Activated naive CD4-positive, alpha-beta T cell treated with anti-CD3 and anti-CD28 coated beads, Interleukin-2, amount 10 ng/mL, durations not matched to agents 7 days and 5 days (primary cell): Measurements from ENCODE around the gene ADRB1.

Experiments
- CTCF ChIA-PET: fragments of 350-600 bp; sonication (Branson Sonifier 250); formaldehyde crosslinking; loops from one replicate; lab custom pipeline; 2021; ENCODE audit warnings: antibody characterized with exemption; lab: Charles Lee
- DNase-seq: peaks from one replicate; pipeline ENCODE4 v3.0.0-alpha.2; 2020
- H3K27ac Mint-ChIP-seq: one replicate; pipeline ENCODE4 v1.8.0; 2021; ENCODE audit warnings: mild to moderate bottlenecking, moderate library complexity, mixed read lengths
- H3K27me3 Mint-ChIP-seq: one replicate; pipeline ENCODE4 v1.8.0; 2021; ENCODE audit warnings: mild to moderate bottlenecking, mixed read lengths
- H3K36me3 Mint-ChIP-seq: one replicate; pipeline ENCODE4 v1.8.0; 2021; ENCODE audit warnings: mixed read lengths
- H3K4me1 Mint-ChIP-seq: one replicate; pipeline ENCODE4 v1.8.0; 2021; ENCODE audit warnings: mixed read lengths
- H3K4me3 Mint-ChIP-seq: one replicate; pipeline ENCODE4 v1.8.0; 2021; ENCODE audit warnings: mild to moderate bottlenecking, moderate library complexity, mixed read lengths
- H3K9me3 Mint-ChIP-seq: one replicate; pipeline ENCODE4 v1.8.0; 2021; ENCODE audit warnings: mixed read lengths

Gene ADRB1

GRCh38 chr10:114033566-114033965 lies 10.1 kb upstream of the ADRB1 start:
- Mint-ChIP-seq H3K9me3 (no peaks in the 10 kb centered on the region), H3K27ac (no peak overlapping the region), H3K4me3 (no peak overlapping the region), H3K4me1 (peaks cover 2% of the 10 kb centered on the region), H3K27me3 (peaks cover 49% of the 10 kb centered on the region), H3K36me3 (no peaks in the 10 kb centered on the region)
- DNase-seq, result no peak
- CTCF ChIA-PET, result no interaction called here

- DNase-seq, result no peak
- Mint-ChIP-seq H3K4me3 (no peak overlapping the region), H3K9me3 (no peaks in the 10 kb centered on the region), H3K27me3 (peaks cover 47% of the 10 kb centered on the region), H3K36me3 (no peaks in the 10 kb centered on the region), H3K4me1 (no peaks in the 10 kb centered on the region), H3K27ac (peak overlapping the region; percentile 9)
- CTCF ChIA-PET, result no interaction called here
Measured at GRCh38 chr10:114034923-114035645, 8.6 kb upstream of the ADRB1 start.

- Mint-ChIP-seq H3K27me3 (peaks cover 46% of the 10 kb centered on the region), H3K36me3 (no peaks in the 10 kb centered on the region), H3K4me1 (no peaks in the 10 kb centered on the region), H3K4me3 (no peak overlapping the region), H3K9me3 (no peaks in the 10 kb centered on the region), H3K27ac (no peak overlapping the region)
- no peak for DNase-seq
- CTCF ChIA-PET, result no interaction called here
Measured at GRCh38 chr10:114035791-114036190, 7.9 kb upstream of the ADRB1 start.

- peaks cover 60% of the 10 kb centered on the region for H3K27me3 Mint-ChIP-seq
- CTCF ChIA-PET, result no interaction called here
- no peak for DNase-seq
Measured at GRCh38 chr10:114038819-114039218, 4.8 kb upstream of the ADRB1 start.

GRCh38 chr10:114041166-114041565 lies 2.5 kb upstream of the ADRB1 start:
- Mint-ChIP-seq H3K4me1 (peaks cover 18% of the 10 kb centered on the region), H3K36me3 (peaks cover 2% of the 10 kb centered on the region), H3K27me3 (peaks cover 75% of the 10 kb centered on the region), H3K27ac (no peak overlapping the region), H3K4me3 (no peak overlapping the region), H3K9me3 (no peaks in the 10 kb centered on the region)
- no peak for DNase-seq
- CTCF ChIA-PET, result no interaction called here

More at GRCh38 chr10:114038819-114039218, 4.8 kb upstream of the ADRB1 start:
- no peaks in the 10 kb centered on the region for H3K36me3 Mint-ChIP-seq
- H3K4me1 Mint-ChIP-seq, result peaks cover 4% of the 10 kb centered on the region
- H3K4me3 Mint-ChIP-seq, result no peak overlapping the region
- H3K9me3 Mint-ChIP-seq, result no peaks in the 10 kb centered on the region
- H3K27ac Mint-ChIP-seq, result no peak overlapping the region

GRCh38 chr10:114042895-114043531 lies 653 bp upstream of the ADRB1 start:
- Mint-ChIP-seq H3K4me3 (peak overlapping the region; percentile 63), H3K36me3 (peaks cover 2% of the 10 kb centered on the region), H3K9me3 (no peaks in the 10 kb centered on the region), H3K27me3 (peaks cover 93% of the 10 kb centered on the region), H3K4me1 (peaks cover 18% of the 10 kb centered on the region), H3K27ac (no peak overlapping the region)
- DNase-seq, result peak; percentile 42
- CTCF ChIA-PET, result interaction anchor here (1.0 to 1.1 kb wide), 2 partner anchors 89 to 241 kb away, joined by 3 read pairs; no protein-coding TSS in a partner anchor

- Mint-ChIP-seq H3K36me3 (peaks cover 2% of the 10 kb centered on the region), H3K4me1 (peaks cover 22% of the 10 kb centered on the region), H3K27me3 (peaks cover 92% of the 10 kb centered on the region), H3K27ac (peak overlapping the region; percentile 24), H3K4me3 (peak overlapping the region; percentile 62), H3K9me3 (no peaks in the 10 kb centered on the region)
- DNase-seq, result no peak
- CTCF ChIA-PET, result interaction anchor here (1.1 kb wide), 1 partner anchor 90 kb away, joined by 3 read pairs; no protein-coding TSS in a partner anchor
Measured at GRCh38 chr10:114044247-114045135, 825 bp downstream of the ADRB1 start.

GRCh38 chr10:114045136-114046086 lies 1.7 kb downstream of the ADRB1 start:
- no peaks in the 10 kb centered on the region for H3K9me3 Mint-ChIP-seq
- H3K4me3 Mint-ChIP-seq, result peak overlapping the region; percentile 38
- H3K36me3 Mint-ChIP-seq, result peaks cover 2% of the 10 kb centered on the region
- H3K4me1 Mint-ChIP-seq, result peaks cover 22% of the 10 kb centered on the region
- peak; percentile 25 for DNase-seq
- H3K27ac Mint-ChIP-seq, result no peak overlapping the region
- CTCF ChIA-PET, result no interaction called here
- H3K27me3 Mint-ChIP-seq, result peaks cover 91% of the 10 kb centered on the region

- H3K4me1 Mint-ChIP-seq, result peaks cover 22% of the 10 kb centered on the region
- no peak overlapping the region for H3K4me3 Mint-ChIP-seq
- peaks cover 2% of the 10 kb centered on the region for H3K36me3 Mint-ChIP-seq
- H3K27me3 Mint-ChIP-seq, result peaks cover 93% of the 10 kb centered on the region
- CTCF ChIA-PET, result interaction anchor here (2.3 kb wide), 1 partner anchor 14 kb away, joined by 5 read pairs; no protein-coding TSS in a partner anchor
- DNase-seq, result no peak
- no peak overlapping the region for H3K27ac Mint-ChIP-seq
- no peaks in the 10 kb centered on the region for H3K9me3 Mint-ChIP-seq
Measured at GRCh38 chr10:114046087-114046458, 2.4 kb downstream of the ADRB1 start.

GRCh38 chr10:114048472-114048871 lies 4.8 kb downstream of the ADRB1 start:
- CTCF ChIA-PET, result no interaction called here
- no peak overlapping the region for H3K27ac Mint-ChIP-seq
- peaks cover 18% of the 10 kb centered on the region for H3K4me1 Mint-ChIP-seq
- DNase-seq, result no peak
- H3K4me3 Mint-ChIP-seq, result no peak overlapping the region
- H3K9me3 Mint-ChIP-seq, result no peaks in the 10 kb centered on the region
- H3K27me3 Mint-ChIP-seq, result peaks cover 85% of the 10 kb centered on the region
- peaks cover 2% of the 10 kb centered on the region for H3K36me3 Mint-ChIP-seq

GRCh38 chr10:114051714-114052113 lies 8.0 kb downstream of the ADRB1 start:
- H3K27ac Mint-ChIP-seq, result no peak overlapping the region
- peaks cover 4% of the 10 kb centered on the region for H3K4me1 Mint-ChIP-seq
- H3K4me3 Mint-ChIP-seq, result no peak overlapping the region
- no peaks in the 10 kb centered on the region for H3K36me3 Mint-ChIP-seq
- H3K9me3 Mint-ChIP-seq, result no peaks in the 10 kb centered on the region
- DNase-seq, result no peak
- CTCF ChIA-PET, result no interaction called here
- H3K27me3 Mint-ChIP-seq, result peaks cover 67% of the 10 kb centered on the region

- CTCF ChIA-PET, result no interaction called here
- H3K4me1 Mint-ChIP-seq, result peaks cover 4% of the 10 kb centered on the region
- no peaks in the 10 kb centered on the region for H3K9me3 Mint-ChIP-seq
- H3K36me3 Mint-ChIP-seq, result no peaks in the 10 kb centered on the region
- H3K4me3 Mint-ChIP-seq, result no peak overlapping the region
- no peak overlapping the region for H3K27ac Mint-ChIP-seq
- DNase-seq, result no peak
- peaks cover 66% of the 10 kb centered on the region for H3K27me3 Mint-ChIP-seq
Measured at GRCh38 chr10:114052255-114052654, 8.6 kb downstream of the ADRB1 start.

- CTCF ChIA-PET, result no interaction called here
- Mint-ChIP-seq H3K27me3 (peaks cover 49% of the 10 kb centered on the region), H3K36me3 (no peaks in the 10 kb centered on the region)
Measured at GRCh38 chr10:114053946-114054345, 10.3 kb downstream of the ADRB1 start.

More at GRCh38 chr10:114053946-114054345, 10.3 kb downstream of the ADRB1 start:
- Mint-ChIP-seq H3K9me3 (no peaks in the 10 kb centered on the region), H3K4me1 (peaks cover 4% of the 10 kb centered on the region), H3K27ac (no peak overlapping the region), H3K4me3 (no peak overlapping the region)
- no peak for DNase-seq
